Type B pancreatic cell (in vitro differentiated cells): ENCODE measurements around the gene PTGDS. TPM values are rescaled to one million over a fixed set of nuclear protein-coding genes. Genes with fewer than 3 reads are reported as not detected.

ENCODE experiments used
- DNase-seq: peaks from one replicate; pipeline ENCODE4 v3.0.0; 2021; ENCODE audit warnings: mixed read lengths; ENCODE audit not compliant: unreplicated experiment; ENCODE audit errors: extremely low spot score
- H3K27ac Mint-ChIP-seq: 2 replicates; pipeline ENCODE4 v1.8.0; 2021; ENCODE audit warnings: mild to moderate bottlenecking, mixed read lengths
- H3K27me3 Mint-ChIP-seq: 2 replicates; pipeline ENCODE4 v1.8.0; 2021; ENCODE audit warnings: mixed read lengths
- H3K36me3 Mint-ChIP-seq: 2 replicates; pipeline ENCODE4 v1.8.0; 2021; ENCODE audit warnings: mixed read lengths
- H3K4me1 Mint-ChIP-seq: one replicate; pipeline ENCODE4 v1.8.0; 2021; ENCODE audit warnings: mixed read lengths; ENCODE audit not compliant: unreplicated experiment
- H3K4me3 Mint-ChIP-seq: 2 replicates; pipeline ENCODE4 v1.8.0; 2021; ENCODE audit warnings: mild to moderate bottlenecking, mixed read lengths
- H3K9me3 Mint-ChIP-seq: 2 replicates; pipeline ENCODE4 v1.8.0; 2021; ENCODE audit warnings: mixed read lengths
- CTCF ChIP-seq: fragments of 200-600 bp; sonication (generic); conservative IDR thresholded peaks from 2 replicates; pipeline ENCODE4 v1.5.0; 2021; ENCODE audit warnings: antibody characterized with exemption, mild to moderate bottlenecking
- total RNA-seq: library from RNA; stranded (reverse); gene quantifications from 2 replicates; pipeline ENCODE4 v1.2.1, GENCODE V29; 2021; ENCODE audit warnings: low replicate concordance

The PTGDS gene
- total RNA-seq, 1 donor from 2014 or later: 1.7 TPM

- peak overlapping the region; percentile 36 for H3K4me3 Mint-ChIP-seq
- H3K36me3 Mint-ChIP-seq: no peaks in the 10 kb centered on the region
- no peak overlapping the region for H3K27ac Mint-ChIP-seq
- H3K4me1 Mint-ChIP-seq: no peaks in the 10 kb centered on the region
- no peak for DNase-seq
- TF ChIP-seq CTCF: no peak
- no peaks in the 10 kb centered on the region for H3K9me3 Mint-ChIP-seq
- H3K27me3 Mint-ChIP-seq: no peaks in the 10 kb centered on the region
Measured at GRCh38 chr9:137026384-137026783, 49.1 kb downstream of the PTGDS start.

GRCh38 chr9:137026828-137027227 lies 49.5 kb downstream of the PTGDS start:
- Mint-ChIP-seq H3K36me3 (no peaks in the 10 kb centered on the region), H3K27me3 (no peaks in the 10 kb centered on the region), H3K9me3 (no peaks in the 10 kb centered on the region), H3K4me3 (peak overlapping the region; percentile 88), H3K27ac (no peak overlapping the region), H3K4me1 (no peaks in the 10 kb centered on the region)
- TF ChIP-seq CTCF: no peak
- DNase-seq: no peak

- no peaks in the 10 kb centered on the region for H3K4me1 Mint-ChIP-seq
- H3K27me3 Mint-ChIP-seq: no peaks in the 10 kb centered on the region
- peak within 1 kb of the TSS; percentile 88 for H3K4me3 Mint-ChIP-seq
- no peaks in the 10 kb centered on the region for H3K36me3 Mint-ChIP-seq
- no peak for DNase-seq
- no peak within 1 kb of the TSS for H3K27ac Mint-ChIP-seq
- no peaks in the 10 kb centered on the region for H3K9me3 Mint-ChIP-seq
- TF ChIP-seq CTCF: no peak
Measured at GRCh38 chr9:137027369-137028262, 50.3 kb downstream of the PTGDS start, which contains the start of gene ABCA2. Gene ABCA2 (minus strand): TSS chr9:137028237. CDS start chr9:137028140, 97 bp downstream.

- Mint-ChIP-seq H3K36me3 (no peaks in the 10 kb centered on the region), H3K27me3 (no peaks in the 10 kb centered on the region), H3K4me3 (peak overlapping the region; percentile 80), H3K9me3 (no peaks in the 10 kb centered on the region), H3K27ac (no peak overlapping the region), H3K4me1 (no peaks in the 10 kb centered on the region)
- no peak for DNase-seq
- no peak for TF ChIP-seq CTCF
Measured at GRCh38 chr9:137028263-137029057, 51.2 kb downstream of the PTGDS start.

GRCh38 chr9:137029058-137029936 lies 52.0 kb downstream of the PTGDS start:
- Mint-ChIP-seq H3K4me3 (peak overlapping the region; percentile 80), H3K27ac (peak overlapping the region; percentile 70), H3K36me3 (no peaks in the 10 kb centered on the region), H3K4me1 (no peaks in the 10 kb centered on the region), H3K27me3 (no peaks in the 10 kb centered on the region), H3K9me3 (no peaks in the 10 kb centered on the region)
- DNase-seq: peak; percentile 87
- TF ChIP-seq CTCF: peak; percentile 91
